B cell (primary cell): Measurements from ENCODE around the gene SGPL1. TPM values are rescaled to one million over a fixed set of nuclear protein-coding genes. Genes with fewer than 3 reads are reported as not detected.

Source experiments
- ATAC-seq: fragments of 200-7000 bp; cut with Tn5 transposase; one replicate; pipeline ENCODE4 v1.10.0; 2021; ENCODE audit warnings: low read depth, mild to moderate bottlenecking, moderate number of reproducible peaks, moderate library complexity
- CTCF ChIA-PET: fragments of 350-600 bp; sonication (Branson Sonifier 250); formaldehyde crosslinking; loops from one replicate; lab custom pipeline; 2021; ENCODE audit warnings: antibody characterized with exemption, inconsistent platforms; lab: Charles Lee
- POLR2A ChIA-PET: fragments of 350-600 bp; sonication (Branson Sonifier 250); formaldehyde crosslinking; loops from one replicate; lab custom pipeline; 2021; ENCODE audit warnings: antibody characterized with exemption; lab: Charles Lee
- DNase-seq: peaks from one replicate; pipeline ENCODE4 v3.0.0; 2013
- H2AFZ ChIP-seq: 2 replicates; pipeline ENCODE4 v1.6.1; 2012; ENCODE audit warnings: mild to moderate bottlenecking, low read depth, low read length; ENCODE audit not compliant: insufficient read depth, poor library complexity, severe bottlenecking
- H3K27ac ChIP-seq, 2 donors: 1 replicate in 1 of 2; 2 replicates in 1 of 2; pipeline ENCODE4 v1.5.1; 2012 to 2013; ENCODE audit warnings: low read length in 2 of 2, mild to moderate bottlenecking in 2 of 2, moderate library complexity in 1 of 2
- H3K27me3 ChIP-seq, 4 experiments: fragments of 200-600 bp in 1 of 4; sonication (generic) in 1 of 4; replicated peaks in 1 of 4; 1 replicate in 2 of 4; 2 replicates in 2 of 4; pipeline versions ENCODE4 v1.6.1 to v1.7.0; 2013 to 2016; ENCODE audit warnings: low read length in 3 of 4, mild to moderate bottlenecking in 2 of 4, mixed read lengths in 1 of 4, moderate library complexity in 1 of 4; ENCODE audit not compliant: insufficient read depth in 4 of 4, control insufficient read depth in 3 of 4; ENCODE audit errors: control extremely low read depth in 1 of 4
- H3K36me3 ChIP-seq, 2 experiments: replicated peaks in 1 of 2; 1 replicate in 1 of 2; 2 replicates in 1 of 2; pipeline versions ENCODE4 v1.6.1 to v1.7.1; 2013; ENCODE audit warnings: low read length in 1 of 2; ENCODE audit not compliant: insufficient read depth in 2 of 2, control insufficient read depth in 1 of 2; ENCODE audit errors: control extremely low read depth in 1 of 2, extremely low read depth in 1 of 2
- H3K4me1 ChIP-seq, 2 donors: fragments of 200-600 bp in 1 of 2; sonication (generic) in 1 of 2; 1 replicate in 1 of 2; 2 replicates in 1 of 2; pipeline versions ENCODE4 v1.5.1 to v1.6.1; 2013 to 2017; ENCODE audit warnings: low read length in 2 of 2; ENCODE audit not compliant: control insufficient read depth in 2 of 2, insufficient read depth in 2 of 2
- H3K4me2 ChIP-seq: replicated peaks from 2 replicates; pipeline ENCODE3; 2012; ENCODE audit warnings: mild to moderate bottlenecking, low read depth, low read length; ENCODE audit not compliant: poor library complexity, severe bottlenecking
- H3K4me3 ChIP-seq, 5 experiments: fragments of 200-600 bp in 1 of 5; sonication (generic) in 1 of 5; 1 replicate in 3 of 5; 2 replicates in 2 of 5; pipeline versions ENCODE4 v1.5.1 to v1.7.0; 2011 to 2016; ENCODE audit warnings: low read length in 4 of 5, mild to moderate bottlenecking in 4 of 5, low read depth in 2 of 5, control low read depth in 1 of 5, moderate library complexity in 1 of 5; ENCODE audit not compliant: insufficient read depth in 1 of 5; ENCODE audit errors: control extremely low read depth in 1 of 5, extremely low read depth in 1 of 5
- H3K79me2 ChIP-seq: fragments of 200-600 bp; sonication (generic); one replicate; pipeline ENCODE4 v1.6.0; 2016; ENCODE audit warnings: low read length; ENCODE audit not compliant: control insufficient read depth, insufficient read depth
- H3K9ac ChIP-seq: fragments of 200-600 bp; sonication (generic); 2 replicates; pipeline ENCODE4 v1.6.1; 2017; ENCODE audit warnings: mild to moderate bottlenecking, low read length, moderate library complexity
- H3K9me3 ChIP-seq, 3 donors: one replicate each; pipeline versions ENCODE4 v1.6.1 to v1.7.1; 2013; ENCODE audit warnings: low read length in 2 of 3; ENCODE audit not compliant: control insufficient read depth in 2 of 3, insufficient read depth in 1 of 3; ENCODE audit errors: control extremely low read depth in 1 of 3
- H4K20me1 ChIP-seq: 2 replicates; pipeline ENCODE4 v1.6.0; 2012; ENCODE audit warnings: mild to moderate bottlenecking, low read length; ENCODE audit not compliant: insufficient read depth, control insufficient read depth, poor library complexity, severe bottlenecking
- H3K27ac Mint-ChIP-seq: one replicate; pipeline ENCODE4 v1.8.0; 2021; ENCODE audit warnings: mixed read lengths
- H3K27me3 Mint-ChIP-seq: one replicate; pipeline ENCODE4 v1.8.0; 2021; ENCODE audit warnings: mixed read lengths
- H3K4me1 Mint-ChIP-seq: one replicate; pipeline ENCODE4 v1.8.0; 2021; ENCODE audit warnings: mixed read lengths
- H3K4me3 Mint-ChIP-seq: one replicate; pipeline ENCODE4 v1.8.0; 2021; ENCODE audit warnings: mixed read lengths
- H3K9me3 Mint-ChIP-seq: one replicate; pipeline ENCODE4 v1.8.0; 2022; ENCODE audit warnings: mixed read lengths; ENCODE audit not compliant: insufficient read depth
- CTCF ChIP-seq: fragments of 200-600 bp; IDR thresholded peaks from one replicate; pipeline ENCODE4 v1.8.0; 2022; ENCODE audit warnings: antibody characterized with exemption, mild to moderate bottlenecking
- EZH2 ChIP-seq: IDR thresholded peaks from 2 replicates; pipeline ENCODE4 v1.6.1; 2012; ENCODE audit warnings: borderline replicate concordance, low read depth, mild to moderate bottlenecking, moderate library complexity, low read length; ENCODE audit not compliant: insufficient read depth, poor library complexity, severe bottlenecking
- WGBS: methylation state at CpG from one replicate; pipeline ENCODE4 v1.1.5; 2013; ENCODE audit warnings: missing lambda C conversion rate; ENCODE audit not compliant: insufficient coverage; 5-methylcytosine and 5-hydroxymethylcytosine counted together
- intact Hi-C: fragments of 100-400 bp; cut with micrococcal nuclease; formaldehyde crosslinking; loops from one replicate; pipeline ENCODE4 v1.10.0; 2022
- polyA plus RNA-seq: library from polyadenylated mRNA; depleted of rRNA; stranded (reverse); fragments of >200 nt; gene quantifications from 2 replicates; pipeline ENCODE4 v1.2.3, GENCODE V29; 2012
- total RNA-seq, 2 donors: library from RNA; stranded (reverse); fragments of 120-200 nt in 1 of 2; gene quantifications; 1 replicate in 1 of 2; 2 replicates in 1 of 2; pipeline versions ENCODE4 v1.2.3 to v1.2.4, GENCODE V29; 2013 to 2022

SGPL1 gene
- total and polyA plus RNA-seq, 2 donors (not counting 1 experiment from before 2014, with no cell fraction given) = 9.1 to 46.2 TPM

- H2AFZ ChIP-seq = no peak overlapping the region
- H3K27ac ChIP-seq = no peak overlapping the region
- H3K9ac ChIP-seq = no peak overlapping the region
- H3K4me3 ChIP-seq = no peak overlapping the region
- Mint-ChIP-seq H3K27me3 (peaks cover 31% of the 10 kb centered on the region), H3K27ac (no peak overlapping the region), H3K9me3 (no peaks in the 10 kb centered on the region), H3K4me3 (no peak overlapping the region), H3K4me1 (peaks cover 4% of the 10 kb centered on the region)
- no peaks in the 10 kb centered on the region for H4K20me1 ChIP-seq
- H3K36me3 ChIP-seq = no peaks in the 10 kb centered on the region
- no peaks in the 10 kb centered on the region for H3K9me3 ChIP-seq
- WGBS = 80% methylated on average over 4 of the region's 4 CpGs
- DNase-seq (no peak), ATAC-seq (no peak)
- POLR2A ChIA-PET = no interaction called here
- H3K27me3 ChIP-seq = peaks cover 0 to 3% (median 0%) of the 10 kb centered on the region in 4 experiments
- intact Hi-C loops = no loop called here
- H3K4me1 ChIP-seq = no peaks in the 10 kb centered on the region
- CTCF ChIA-PET = interaction anchor here (0.9 kb wide), 1 partner anchor 11 kb away, joined by 3 read pairs; no protein-coding TSS in a partner anchor
- no peaks in the 10 kb centered on the region for H3K79me2 ChIP-seq
- no peak overlapping the region for H3K4me2 ChIP-seq
- TF ChIP-seq EZH2 (no peak), CTCF (no peak)
These were observed 104.8 kb downstream of the SGPL1 start for GRCh38 chr10:70920519-70920918.

GRCh38 chr10:70921285-70921684 lies 105.5 kb downstream of the SGPL1 start:
- Histone ChIP-seq H3K9ac (no peak overlapping the region), H3K36me3 (no peaks in the 10 kb centered on the region), H3K4me3 (no peak overlapping the region), H3K4me1 (no peaks in the 10 kb centered on the region), H3K9me3 (no peaks in the 10 kb centered on the region), H3K79me2 (no peaks in the 10 kb centered on the region), H4K20me1 (no peaks in the 10 kb centered on the region), H2AFZ (no peak overlapping the region), H3K4me2 (no peak overlapping the region), H3K27ac (no peak overlapping the region), H3K27me3 (peaks cover 0 to 3% (median 0%) of the 10 kb centered on the region in 4 experiments)
- Mint-ChIP-seq H3K4me3 (no peak overlapping the region), H3K9me3 (no peaks in the 10 kb centered on the region), H3K4me1 (peaks cover 6% of the 10 kb centered on the region), H3K27me3 (peaks cover 26% of the 10 kb centered on the region), H3K27ac (no peak overlapping the region)
- no CpG with 5 or more reads among the region's 1 CpG for WGBS
- ATAC-seq = no peak
- ChIA-PET CTCF (no interaction called here), POLR2A (no interaction called here)
- intact Hi-C loops = no loop called here
- TF ChIP-seq EZH2 = no peak
- no peak for TF ChIP-seq CTCF
- no peak for DNase-seq
